ENCODE data around the gene HOXC13. TPM values are rescaled to one million over a fixed set of nuclear protein-coding genes. Genes with fewer than 3 reads are reported as not detected.

Gene HOXC13
- total and polyA plus RNA-seq, 9 of the 15 experiments (the other 6 are each of a cell fraction or from before 2014, with no cell fraction given) = 0.03 to 0.29 (median 0.17) TPM; not detected in 2

DNA sequence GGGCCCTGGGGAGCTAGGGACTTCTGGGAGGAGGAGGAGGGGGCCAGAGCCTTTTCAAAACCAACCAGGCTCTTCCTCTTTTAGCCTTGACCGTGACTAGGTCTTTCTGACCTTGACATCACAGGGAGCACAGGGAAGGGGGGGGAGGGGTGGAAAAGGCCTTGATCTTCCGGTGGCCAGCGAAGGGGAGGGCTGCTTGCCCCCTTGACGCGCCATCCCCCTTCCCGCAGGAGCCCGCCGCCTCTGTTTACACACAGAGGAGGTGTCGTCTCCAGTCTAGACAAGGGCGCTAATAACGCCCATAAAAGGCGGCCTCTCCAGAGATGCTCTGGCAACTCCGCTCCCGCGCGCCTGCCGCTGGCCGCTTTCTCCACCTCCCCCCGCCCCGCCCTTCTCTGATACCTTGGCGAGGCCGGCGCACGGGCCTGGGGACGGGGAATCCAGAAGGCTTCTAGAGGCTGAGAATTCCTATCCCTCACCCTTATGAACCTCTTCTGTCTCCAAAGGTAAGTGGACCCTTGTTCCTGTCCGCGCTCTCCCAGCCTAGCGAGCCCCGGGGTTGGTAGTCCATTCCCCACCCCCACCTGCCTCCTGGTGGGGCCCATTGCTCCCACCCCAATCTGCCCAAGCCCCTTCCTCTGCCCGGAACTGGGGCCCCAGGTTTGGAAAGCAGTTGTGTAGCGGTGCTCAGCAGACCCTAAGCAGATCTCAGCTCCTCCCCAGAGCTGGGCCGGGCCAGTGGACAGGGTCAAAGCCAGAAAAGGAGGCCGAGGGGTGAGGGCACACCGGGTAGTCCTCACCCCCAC, 11.2 kb downstream of the HOXC13 start (continued):
- TF ChIP-seq, protein P1, sequence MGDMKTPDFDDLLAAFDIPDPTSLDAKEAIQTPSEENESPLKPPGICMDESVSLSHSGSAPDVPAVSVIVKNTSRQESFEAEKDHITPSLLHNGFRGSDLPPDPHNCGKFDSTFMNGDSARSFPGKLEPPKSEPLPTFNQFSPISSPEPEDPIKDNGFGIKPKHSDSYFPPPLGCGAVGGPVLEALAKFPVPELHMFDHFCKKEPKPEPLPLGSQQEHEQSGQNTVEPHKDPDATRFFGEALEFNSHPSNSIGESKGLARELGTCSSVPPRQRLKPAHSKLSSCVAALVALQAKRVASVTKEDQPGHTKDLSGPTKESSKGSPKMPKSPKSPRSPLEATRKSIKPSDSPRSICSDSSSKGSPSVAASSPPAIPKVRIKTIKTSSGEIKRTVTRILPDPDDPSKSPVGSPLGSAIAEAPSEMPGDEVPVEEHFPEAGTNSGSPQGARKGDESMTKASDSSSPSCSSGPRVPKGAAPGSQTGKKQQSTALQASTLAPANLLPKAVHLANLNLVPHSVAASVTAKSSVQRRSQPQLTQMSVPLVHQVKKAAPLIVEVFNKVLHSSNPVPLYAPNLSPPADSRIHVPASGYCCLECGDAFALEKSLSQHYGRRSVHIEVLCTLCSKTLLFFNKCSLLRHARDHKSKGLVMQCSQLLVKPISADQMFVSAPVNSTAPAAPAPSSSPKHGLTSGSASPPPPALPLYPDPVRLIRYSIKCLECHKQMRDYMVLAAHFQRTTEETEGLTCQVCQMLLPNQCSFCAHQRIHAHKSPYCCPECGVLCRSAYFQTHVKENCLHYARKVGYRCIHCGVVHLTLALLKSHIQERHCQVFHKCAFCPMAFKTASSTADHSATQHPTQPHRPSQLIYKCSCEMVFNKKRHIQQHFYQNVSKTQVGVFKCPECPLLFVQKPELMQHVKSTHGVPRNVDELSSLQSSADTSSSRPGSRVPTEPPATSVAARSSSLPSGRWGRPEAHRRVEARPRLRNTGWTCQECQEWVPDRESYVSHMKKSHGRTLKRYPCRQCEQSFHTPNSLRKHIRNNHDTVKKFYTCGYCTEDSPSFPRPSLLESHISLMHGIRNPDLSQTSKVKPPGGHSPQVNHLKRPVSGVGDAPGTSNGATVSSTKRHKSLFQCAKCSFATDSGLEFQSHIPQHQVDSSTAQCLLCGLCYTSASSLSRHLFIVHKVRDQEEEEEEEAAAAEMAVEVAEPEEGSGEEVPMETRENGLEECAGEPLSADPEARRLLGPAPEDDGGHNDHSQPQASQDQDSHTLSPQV (IDR thresholded peaks at IDR 0.05) = no peak
- TF ChIP-seq, protein P2, sequence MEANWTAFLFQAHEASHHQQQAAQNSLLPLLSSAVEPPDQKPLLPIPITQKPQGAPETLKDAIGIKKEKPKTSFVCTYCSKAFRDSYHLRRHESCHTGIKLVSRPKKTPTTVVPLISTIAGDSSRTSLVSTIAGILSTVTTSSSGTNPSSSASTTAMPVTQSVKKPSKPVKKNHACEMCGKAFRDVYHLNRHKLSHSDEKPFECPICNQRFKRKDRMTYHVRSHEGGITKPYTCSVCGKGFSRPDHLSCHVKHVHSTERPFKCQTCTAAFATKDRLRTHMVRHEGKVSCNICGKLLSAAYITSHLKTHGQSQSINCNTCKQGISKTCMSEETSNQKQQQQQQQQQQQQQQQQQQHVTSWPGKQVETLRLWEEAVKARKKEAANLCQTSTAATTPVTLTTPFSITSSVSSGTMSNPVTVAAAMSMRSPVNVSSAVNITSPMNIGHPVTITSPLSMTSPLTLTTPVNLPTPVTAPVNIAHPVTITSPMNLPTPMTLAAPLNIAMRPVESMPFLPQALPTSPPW (CRISPR knock-in tag; IDR thresholded peaks at IDR 0.05) = peak; percentile 83

DNA sequence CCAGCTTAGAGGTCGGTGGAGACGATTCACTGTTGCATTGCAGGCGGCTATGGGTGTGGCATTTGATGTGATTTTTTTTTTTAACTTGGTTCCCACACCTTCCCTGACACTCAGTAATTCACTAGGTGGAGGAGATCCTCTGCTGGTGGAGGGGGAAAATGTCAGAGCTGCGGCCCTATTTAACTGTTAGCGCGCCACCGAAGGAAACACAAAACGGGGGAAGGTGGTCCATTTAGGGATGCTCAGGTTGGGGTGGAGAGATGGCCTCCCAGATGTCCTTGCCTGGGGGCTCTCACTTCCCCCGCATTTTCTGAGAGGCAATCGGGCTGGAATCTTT, 11.8 kb downstream of the HOXC13 start:
- in situ Hi-C loops (cut with MboI) = no loop called here
- no peak overlapping the region for H3K4me3 ChIP-seq
- H3K4me2 ChIP-seq (ENCODE audit: insufficient read depth, low read length) = no peak overlapping the region
- no peaks in the 10 kb centered on the region for H3K9me3 ChIP-seq (replicated peaks; ENCODE audit: control insufficient read depth, insufficient read depth, low read depth, low read length)
- no peak overlapping the region for H3K27ac ChIP-seq (ENCODE audit: extremely low read depth, low read depth, low read length)
- intact Hi-C loops (cut with micrococcal nuclease) = no loop called here
- POLR2A ChIA-PET = no interaction called here
- no peaks in the 10 kb centered on the region for H3K36me3 ChIP-seq (ENCODE audit: control insufficient read depth, insufficient read depth, low read length)
- peaks cover 12 to 47% of the 10 kb centered on the region in 2 experiments; a peak in 4 of 5 replicates for H3K4me1 ChIP-seq (replicated peaks in 1 of 2; ENCODE audit: control insufficient read depth in 2 of 2, insufficient read depth in 2 of 2, low read length in 2 of 2)
- DNase-seq (ENCODE audit: extremely low read depth in 1 of 4, low spot score in 3 of 4) = peak in 2 of 4 experiments; percentile 30 to 35
- no peaks in the 10 kb centered on the region for H3K9me1 ChIP-seq (ENCODE audit: control insufficient read depth, insufficient read depth, low read length)
- H2AFZ ChIP-seq (ENCODE audit: low read depth, low read length) = no peak overlapping the region
- H3K79me2 ChIP-seq (ENCODE audit: control insufficient read depth, insufficient read depth, low read length) = no peaks in the 10 kb centered on the region
- peak; percentile 46 for FAIRE-seq
- WGBS (ENCODE audit: insufficient coverage, low coverage, missing lambda C conversion rate) = 9% methylated on average over 10 of the region's 10 CpGs
- no peak overlapping the region; a peak in 1 of 4 replicates for H3K9ac ChIP-seq (ENCODE audit: insufficient read depth in 1 of 2, low read depth in 2 of 2, low read length in 2 of 2)
- BruUV-seq (replicated peaks) = no TSS peak
- peaks cover 6% of the 10 kb centered on the region for H4K20me1 ChIP-seq (replicated peaks; ENCODE audit: control insufficient read depth, insufficient read depth, low read length)
- peaks cover 42 to 61% of the 10 kb centered on the region in 2 experiments for H3K27me3 ChIP-seq (ENCODE audit: control insufficient read depth in 2 of 2, insufficient read depth in 2 of 2, low read length in 2 of 2)
- CTCF ChIA-PET (ENCODE audit: low intra/inter-chr PET ratio) = no interaction called here
- ATAC-seq = peak; percentile 39
- TF ChIP-seq, protein P3, sequence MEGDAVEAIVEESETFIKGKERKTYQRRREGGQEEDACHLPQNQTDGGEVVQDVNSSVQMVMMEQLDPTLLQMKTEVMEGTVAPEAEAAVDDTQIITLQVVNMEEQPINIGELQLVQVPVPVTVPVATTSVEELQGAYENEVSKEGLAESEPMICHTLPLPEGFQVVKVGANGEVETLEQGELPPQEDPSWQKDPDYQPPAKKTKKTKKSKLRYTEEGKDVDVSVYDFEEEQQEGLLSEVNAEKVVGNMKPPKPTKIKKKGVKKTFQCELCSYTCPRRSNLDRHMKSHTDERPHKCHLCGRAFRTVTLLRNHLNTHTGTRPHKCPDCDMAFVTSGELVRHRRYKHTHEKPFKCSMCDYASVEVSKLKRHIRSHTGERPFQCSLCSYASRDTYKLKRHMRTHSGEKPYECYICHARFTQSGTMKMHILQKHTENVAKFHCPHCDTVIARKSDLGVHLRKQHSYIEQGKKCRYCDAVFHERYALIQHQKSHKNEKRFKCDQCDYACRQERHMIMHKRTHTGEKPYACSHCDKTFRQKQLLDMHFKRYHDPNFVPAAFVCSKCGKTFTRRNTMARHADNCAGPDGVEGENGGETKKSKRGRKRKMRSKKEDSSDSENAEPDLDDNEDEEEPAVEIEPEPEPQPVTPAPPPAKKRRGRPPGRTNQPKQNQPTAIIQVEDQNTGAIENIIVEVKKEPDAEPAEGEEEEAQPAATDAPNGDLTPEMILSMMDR (IDR thresholded peaks at IDR 0.05 in 2 of 3, conservative IDR thresholded peaks at IDR 0.05 in 1 of 3; ENCODE audit: insufficient read depth in 2 of 3, low read depth in 1 of 3, low read length in 3 of 3) = peak; percentile 32 to 37 (median 35); a peak in 4 of 6 replicates
- peak; percentile 60 for TF ChIP-seq ZNF384 (IDR thresholded peaks at IDR 0.05; ENCODE audit: low read depth, low read length)

Measured in K562 (cell line).